ENCODE data around the gene LZTS3.

The LZTS3 gene

GRCh38 chr20:3204124-3204794 lies 30.9 kb upstream of the LZTS3 start, which contains the start of gene DDRGK1 (continued):
- TF ChIP-seq TSHZ1 (tag by site-specific recombination; IDR thresholded peaks at IDR 0.05; ENCODE audit: borderline replicate concordance), result no peak
- TF ChIP-seq ZNF366 (tag by site-specific recombination; conservative IDR thresholded peaks at IDR 0.05), result no peak; the same call in 1 of the 2 replicates
- TF ChIP-seq ZBTB6 (tag by site-specific recombination; IDR thresholded peaks at IDR 0.05), result no peak
- TF ChIP-seq, protein P1, sequence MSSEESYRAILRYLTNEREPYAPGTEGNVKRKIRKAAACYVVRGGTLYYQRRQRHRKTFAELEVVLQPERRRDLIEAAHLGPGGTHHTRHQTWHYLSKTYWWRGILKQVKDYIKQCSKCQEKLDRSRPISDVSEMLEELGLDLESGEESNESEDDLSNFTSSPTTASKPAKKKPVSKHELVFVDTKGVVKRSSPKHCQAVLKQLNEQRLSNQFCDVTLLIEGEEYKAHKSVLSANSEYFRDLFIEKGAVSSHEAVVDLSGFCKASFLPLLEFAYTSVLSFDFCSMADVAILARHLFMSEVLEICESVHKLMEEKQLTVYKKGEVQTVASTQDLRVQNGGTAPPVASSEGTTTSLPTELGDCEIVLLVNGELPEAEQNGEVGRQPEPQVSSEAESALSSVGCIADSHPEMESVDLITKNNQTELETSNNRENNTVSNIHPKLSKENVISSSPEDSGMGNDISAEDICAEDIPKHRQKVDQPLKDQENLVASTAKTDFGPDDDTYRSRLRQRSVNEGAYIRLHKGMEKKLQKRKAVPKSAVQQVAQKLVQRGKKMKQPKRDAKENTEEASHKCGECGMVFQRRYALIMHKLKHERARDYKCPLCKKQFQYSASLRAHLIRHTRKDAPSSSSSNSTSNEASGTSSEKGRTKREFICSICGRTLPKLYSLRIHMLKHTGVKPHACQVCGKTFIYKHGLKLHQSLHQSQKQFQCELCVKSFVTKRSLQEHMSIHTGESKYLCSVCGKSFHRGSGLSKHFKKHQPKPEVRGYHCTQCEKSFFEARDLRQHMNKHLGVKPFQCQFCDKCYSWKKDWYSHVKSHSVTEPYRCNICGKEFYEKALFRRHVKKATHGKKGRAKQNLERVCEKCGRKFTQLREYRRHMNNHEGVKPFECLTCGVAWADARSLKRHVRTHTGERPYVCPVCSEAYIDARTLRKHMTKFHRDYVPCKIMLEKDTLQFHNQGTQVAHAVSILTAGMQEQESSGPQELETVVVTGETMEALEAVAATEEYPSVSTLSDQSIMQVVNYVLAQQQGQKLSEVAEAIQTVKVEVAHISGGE (tag by site-specific recombination; conservative IDR thresholded peaks at IDR 0.05; ENCODE audit: low read depth), result peak; percentile 41; the same call in 1 of the 2 replicates
- no peak for TF ChIP-seq GLI4 (tag by site-specific recombination; IDR thresholded peaks at IDR 0.05)
- TF ChIP-seq, protein P2, sequence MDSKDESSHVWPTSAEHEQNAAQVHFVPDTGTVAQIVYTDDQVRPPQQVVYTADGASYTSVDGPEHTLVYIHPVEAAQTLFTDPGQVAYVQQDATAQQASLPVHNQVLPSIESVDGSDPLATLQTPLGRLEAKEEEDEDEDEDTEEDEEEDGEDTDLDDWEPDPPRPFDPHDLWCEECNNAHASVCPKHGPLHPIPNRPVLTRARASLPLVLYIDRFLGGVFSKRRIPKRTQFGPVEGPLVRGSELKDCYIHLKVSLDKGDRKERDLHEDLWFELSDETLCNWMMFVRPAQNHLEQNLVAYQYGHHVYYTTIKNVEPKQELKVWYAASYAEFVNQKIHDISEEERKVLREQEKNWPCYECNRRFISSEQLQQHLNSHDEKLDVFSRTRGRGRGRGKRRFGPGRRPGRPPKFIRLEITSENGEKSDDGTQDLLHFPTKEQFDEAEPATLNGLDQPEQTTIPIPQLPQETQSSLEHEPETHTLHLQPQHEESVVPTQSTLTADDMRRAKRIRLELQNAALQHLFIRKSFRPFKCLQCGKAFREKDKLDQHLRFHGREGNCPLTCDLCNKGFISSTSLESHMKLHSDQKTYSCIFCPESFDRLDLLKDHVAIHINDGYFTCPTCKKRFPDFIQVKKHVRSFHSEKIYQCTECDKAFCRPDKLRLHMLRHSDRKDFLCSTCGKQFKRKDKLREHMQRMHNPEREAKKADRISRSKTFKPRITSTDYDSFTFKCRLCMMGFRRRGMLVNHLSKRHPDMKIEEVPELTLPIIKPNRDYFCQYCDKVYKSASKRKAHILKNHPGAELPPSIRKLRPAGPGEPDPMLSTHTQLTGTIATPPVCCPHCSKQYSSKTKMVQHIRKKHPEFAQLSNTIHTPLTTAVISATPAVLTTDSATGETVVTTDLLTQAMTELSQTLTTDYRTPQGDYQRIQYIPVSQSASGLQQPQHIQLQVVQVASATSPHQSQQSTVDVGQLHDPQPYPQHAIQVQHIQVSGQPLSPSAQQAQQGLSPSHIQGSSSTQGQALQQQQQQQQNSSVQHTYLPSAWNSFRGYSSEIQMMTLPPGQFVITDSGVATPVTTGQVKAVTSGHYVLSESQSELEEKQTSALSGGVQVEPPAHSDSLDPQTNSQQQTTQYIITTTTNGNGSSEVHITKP (tag by site-specific recombination; IDR thresholded peaks at IDR 0.05), result peak; percentile 50; the same call in 1 of the 2 replicates
- no peak for TF ChIP-seq ZBTB7A (tag by site-specific recombination; IDR thresholded peaks at IDR 0.05; ENCODE audit: low read depth)
- TF ChIP-seq ZNF214 (tag by site-specific recombination; IDR thresholded peaks at IDR 0.05; ENCODE audit: borderline replicate concordance), result no peak
- peak; percentile 17; the same call in 1 of the 2 replicates for TF ChIP-seq ZNF2 (tag by site-specific recombination; IDR thresholded peaks at IDR 0.05)
- no peak; the same call in 1 of the 2 replicates for TF ChIP-seq ZFP69B (tag by site-specific recombination; IDR thresholded peaks at IDR 0.05)
- no peak for TF ChIP-seq MEIS1 (CRISPR knock-in tag; IDR thresholded peaks at IDR 0.05; ENCODE audit: borderline replicate concordance)
- TF ChIP-seq ZNF701 (tag by site-specific recombination; IDR thresholded peaks at IDR 0.05), result no peak
- TF ChIP-seq ZNF473 (tag by site-specific recombination; IDR thresholded peaks at IDR 0.05), result no peak
- no peak for TF ChIP-seq ZBTB48 (tag by site-specific recombination; IDR thresholded peaks at IDR 0.05)
- TF ChIP-seq ZNF138 (tag by site-specific recombination; IDR thresholded peaks at IDR 0.05; ENCODE audit: borderline replicate concordance), result no peak
- TF ChIP-seq ZNF18 (tag by site-specific recombination; IDR thresholded peaks at IDR 0.05), result no peak
- TF ChIP-seq, protein P3, sequence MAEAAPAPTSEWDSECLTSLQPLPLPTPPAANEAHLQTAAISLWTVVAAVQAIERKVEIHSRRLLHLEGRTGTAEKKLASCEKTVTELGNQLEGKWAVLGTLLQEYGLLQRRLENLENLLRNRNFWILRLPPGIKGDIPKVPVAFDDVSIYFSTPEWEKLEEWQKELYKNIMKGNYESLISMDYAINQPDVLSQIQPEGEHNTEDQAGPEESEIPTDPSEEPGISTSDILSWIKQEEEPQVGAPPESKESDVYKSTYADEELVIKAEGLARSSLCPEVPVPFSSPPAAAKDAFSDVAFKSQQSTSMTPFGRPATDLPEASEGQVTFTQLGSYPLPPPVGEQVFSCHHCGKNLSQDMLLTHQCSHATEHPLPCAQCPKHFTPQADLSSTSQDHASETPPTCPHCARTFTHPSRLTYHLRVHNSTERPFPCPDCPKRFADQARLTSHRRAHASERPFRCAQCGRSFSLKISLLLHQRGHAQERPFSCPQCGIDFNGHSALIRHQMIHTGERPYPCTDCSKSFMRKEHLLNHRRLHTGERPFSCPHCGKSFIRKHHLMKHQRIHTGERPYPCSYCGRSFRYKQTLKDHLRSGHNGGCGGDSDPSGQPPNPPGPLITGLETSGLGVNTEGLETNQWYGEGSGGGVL (tag by site-specific recombination; IDR thresholded peaks at IDR 0.05), result 0 out of 2 replicates have a peak, but pooled peaks have one; percentile 0
- TF ChIP-seq ZNF341 (tag by site-specific recombination; IDR thresholded peaks at IDR 0.05; ENCODE audit: low read depth), result no peak
- TF ChIP-seq ZNF654 (tag by site-specific recombination; IDR thresholded peaks at IDR 0.05; ENCODE audit: low read depth), result no peak
- TF ChIP-seq ZFHX2 (tag by site-specific recombination; conservative IDR thresholded peaks at IDR 0.05), result no peak
- no peak for TF ChIP-seq IKZF3 (tag by site-specific recombination; IDR thresholded peaks at IDR 0.05)
- no peak; the same call in 1 of the 2 replicates for TF ChIP-seq REPIN1 (tag by site-specific recombination; IDR thresholded peaks at IDR 0.05; ENCODE audit: low read depth)
- TF ChIP-seq ZXDB (tag by site-specific recombination; IDR thresholded peaks at IDR 0.05), result peak; percentile 71
